Measurements from ENCODE around the gene SIRT3. TPM values are rescaled to one million over a fixed set of nuclear protein-coding genes. Genes with fewer than 3 reads are reported as not detected.

Gene SIRT3
- total and polyA plus RNA-seq, 2 of the 13 experiments (the other 11 are each of a cell fraction or from before 2014, with no cell fraction given): 15.1 to 18.2 TPM

DNA sequence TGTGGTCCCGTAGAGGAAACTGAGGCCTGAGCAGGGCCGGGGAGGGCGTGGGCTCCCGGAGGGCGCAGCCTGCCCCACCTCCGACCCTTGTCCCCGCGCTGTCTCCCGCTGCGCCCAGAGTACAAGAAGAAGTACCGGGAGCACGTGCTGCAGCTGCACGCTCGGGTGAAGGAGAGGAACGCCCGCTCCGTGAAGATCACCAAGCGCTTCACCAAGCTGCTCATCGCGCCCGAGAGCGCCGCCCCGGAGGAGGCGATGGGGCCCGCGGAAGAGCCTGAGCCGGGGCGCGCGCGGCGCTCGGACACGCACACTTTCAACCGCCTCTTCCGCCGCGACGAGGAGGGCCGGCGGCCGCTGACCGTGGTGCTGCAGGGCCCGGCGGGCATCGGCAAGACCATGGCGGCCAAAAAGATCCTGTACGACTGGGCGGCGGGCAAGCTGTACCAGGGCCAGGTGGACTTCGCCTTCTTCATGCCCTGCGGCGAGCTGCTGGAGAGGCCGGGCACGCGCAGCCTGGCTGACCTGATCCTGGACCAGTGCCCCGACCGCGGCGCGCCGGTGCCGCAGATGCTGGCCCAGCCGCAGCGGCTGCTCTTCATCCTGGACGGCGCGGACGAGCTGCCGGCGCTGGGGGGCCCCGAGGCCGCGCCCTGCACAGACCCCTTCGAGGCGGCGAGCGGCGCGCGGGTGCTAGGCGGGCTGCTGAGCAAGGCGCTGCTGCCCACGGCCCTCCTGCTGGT, 44.0 kb upstream of the SIRT3 start (continued):
- TF ChIP-seq, protein P1, sequence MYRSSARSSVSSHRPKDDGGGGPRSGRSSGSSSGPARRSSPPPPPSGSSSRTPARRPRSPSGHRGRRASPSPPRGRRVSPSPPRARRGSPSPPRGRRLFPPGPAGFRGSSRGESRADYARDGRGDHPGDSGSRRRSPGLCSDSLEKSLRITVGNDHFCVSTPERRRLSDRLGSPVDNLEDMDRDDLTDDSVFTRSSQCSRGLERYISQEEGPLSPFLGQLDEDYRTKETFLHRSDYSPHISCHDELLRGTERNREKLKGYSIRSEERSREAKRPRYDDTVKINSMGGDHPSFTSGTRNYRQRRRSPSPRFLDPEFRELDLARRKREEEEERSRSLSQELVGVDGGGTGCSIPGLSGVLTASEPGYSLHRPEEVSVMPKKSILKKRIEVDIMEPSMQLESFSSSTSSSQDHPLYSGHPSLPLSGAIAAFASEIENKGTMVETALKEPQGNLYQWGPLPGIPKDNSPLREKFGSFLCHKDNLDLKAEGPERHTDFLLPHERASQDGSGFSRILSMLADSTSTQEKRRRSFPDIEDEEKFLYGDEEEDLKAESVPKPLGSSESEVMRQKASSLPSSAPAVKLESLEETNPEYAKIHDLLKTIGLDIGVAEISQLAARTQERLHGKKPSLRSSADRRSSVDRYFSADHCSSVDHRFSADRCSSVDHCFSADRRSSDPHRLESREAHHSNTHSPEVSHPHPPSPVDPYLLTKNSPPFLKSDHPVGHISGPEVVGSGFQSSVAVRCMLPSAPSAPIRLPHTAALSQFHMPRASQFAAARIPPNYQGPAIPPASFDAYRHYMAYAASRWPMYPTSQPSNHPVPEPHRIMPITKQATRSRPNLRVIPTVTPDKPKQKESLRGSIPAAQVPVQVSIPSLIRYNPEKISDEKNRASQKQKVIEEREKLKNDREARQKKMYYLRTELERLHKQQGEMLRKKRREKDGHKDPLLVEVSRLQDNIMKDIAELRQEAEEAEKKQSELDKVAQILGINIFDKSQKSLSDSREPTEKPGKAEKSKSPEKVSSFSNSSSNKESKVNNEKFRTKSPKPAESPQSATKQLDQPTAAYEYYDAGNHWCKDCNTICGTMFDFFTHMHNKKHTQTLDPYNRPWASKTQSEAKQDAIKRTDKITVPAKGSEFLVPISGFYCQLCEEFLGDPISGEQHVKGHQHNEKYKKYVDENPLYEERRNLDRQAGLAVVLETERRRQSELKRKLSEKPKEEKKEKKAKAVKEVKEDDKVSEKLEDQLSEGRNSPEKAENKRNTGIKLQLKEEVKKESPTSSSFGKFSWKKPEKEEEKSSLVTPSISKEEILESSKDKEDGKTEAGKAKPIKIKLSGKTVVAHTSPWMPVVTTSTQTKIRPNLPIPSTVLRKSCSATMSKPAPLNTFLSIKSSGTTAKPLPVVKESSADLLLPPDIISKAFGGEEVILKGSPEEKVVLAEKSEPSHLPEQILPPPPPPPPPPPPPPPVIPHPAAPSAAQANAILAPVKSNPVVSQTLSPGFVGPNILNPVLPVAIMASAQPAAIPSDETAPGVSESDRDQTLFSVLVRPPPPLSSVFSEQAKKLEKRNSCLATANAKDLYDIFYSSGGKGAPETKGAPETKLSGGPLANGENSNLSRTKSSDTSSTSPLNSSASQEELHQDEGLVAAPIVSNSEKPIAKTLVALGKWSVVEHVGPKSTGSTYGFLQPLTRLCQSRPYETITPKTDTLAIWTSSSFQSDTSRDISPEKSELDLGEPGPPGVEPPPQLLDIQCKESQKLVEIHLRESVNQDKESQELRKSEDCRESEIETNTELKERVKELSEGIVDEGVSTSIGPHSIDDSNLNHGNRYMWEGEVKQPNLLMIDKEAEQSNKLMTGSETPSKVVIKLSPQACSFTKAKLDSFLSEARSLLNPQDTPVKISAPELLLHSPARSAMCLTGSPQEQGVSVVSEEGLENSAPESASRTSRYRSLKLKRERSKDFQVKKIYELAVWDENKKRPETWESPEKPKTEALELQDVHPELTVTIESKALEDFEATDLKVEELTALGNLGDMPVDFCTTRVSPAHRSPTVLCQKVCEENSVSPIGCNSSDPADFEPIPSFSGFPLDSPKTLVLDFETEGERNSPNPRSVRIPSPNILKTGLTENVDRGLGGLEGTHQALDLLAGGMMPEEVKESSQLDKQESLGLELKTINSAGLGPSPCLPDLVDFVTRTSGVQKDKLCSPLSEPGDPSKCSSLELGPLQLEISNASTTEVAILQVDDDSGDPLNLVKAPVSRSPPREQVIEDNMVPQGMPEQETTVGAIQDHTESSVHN (CRISPR knock-in tag; IDR thresholded peaks at IDR 0.05): no peak
- TF ChIP-seq SP2 (CRISPR knock-in tag; IDR thresholded peaks at IDR 0.05): no peak
- TF ChIP-seq SMAD3 (CRISPR knock-in tag; IDR thresholded peaks at IDR 0.05): no peak
- TF ChIP-seq, protein P2, sequence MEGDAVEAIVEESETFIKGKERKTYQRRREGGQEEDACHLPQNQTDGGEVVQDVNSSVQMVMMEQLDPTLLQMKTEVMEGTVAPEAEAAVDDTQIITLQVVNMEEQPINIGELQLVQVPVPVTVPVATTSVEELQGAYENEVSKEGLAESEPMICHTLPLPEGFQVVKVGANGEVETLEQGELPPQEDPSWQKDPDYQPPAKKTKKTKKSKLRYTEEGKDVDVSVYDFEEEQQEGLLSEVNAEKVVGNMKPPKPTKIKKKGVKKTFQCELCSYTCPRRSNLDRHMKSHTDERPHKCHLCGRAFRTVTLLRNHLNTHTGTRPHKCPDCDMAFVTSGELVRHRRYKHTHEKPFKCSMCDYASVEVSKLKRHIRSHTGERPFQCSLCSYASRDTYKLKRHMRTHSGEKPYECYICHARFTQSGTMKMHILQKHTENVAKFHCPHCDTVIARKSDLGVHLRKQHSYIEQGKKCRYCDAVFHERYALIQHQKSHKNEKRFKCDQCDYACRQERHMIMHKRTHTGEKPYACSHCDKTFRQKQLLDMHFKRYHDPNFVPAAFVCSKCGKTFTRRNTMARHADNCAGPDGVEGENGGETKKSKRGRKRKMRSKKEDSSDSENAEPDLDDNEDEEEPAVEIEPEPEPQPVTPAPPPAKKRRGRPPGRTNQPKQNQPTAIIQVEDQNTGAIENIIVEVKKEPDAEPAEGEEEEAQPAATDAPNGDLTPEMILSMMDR (CRISPR knock-in tag; IDR thresholded peaks at IDR 0.05): no peak
- no peak for TF ChIP-seq SIN3A (IDR thresholded peaks at IDR 0.05; ENCODE audit: borderline replicate concordance, low read depth, low read length)
- no peak for TF ChIP-seq MXD4 (CRISPR knock-in tag; IDR thresholded peaks at IDR 0.05)
- TF ChIP-seq ZFP41 (CRISPR knock-in tag; IDR thresholded peaks at IDR 0.05; ENCODE audit: borderline replicate concordance): no peak
- no peak for TF ChIP-seq ZNF24 (IDR thresholded peaks at IDR 0.05)
- TF ChIP-seq, protein P3, sequence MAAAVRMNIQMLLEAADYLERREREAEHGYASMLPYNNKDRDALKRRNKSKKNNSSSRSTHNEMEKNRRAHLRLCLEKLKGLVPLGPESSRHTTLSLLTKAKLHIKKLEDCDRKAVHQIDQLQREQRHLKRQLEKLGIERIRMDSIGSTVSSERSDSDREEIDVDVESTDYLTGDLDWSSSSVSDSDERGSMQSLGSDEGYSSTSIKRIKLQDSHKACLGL (CRISPR knock-in tag; IDR thresholded peaks at IDR 0.05): no peak
- no peak for TF ChIP-seq NFAT5 (CRISPR knock-in tag; IDR thresholded peaks at IDR 0.05)
- no peak for TF ChIP-seq MEF2D (CRISPR knock-in tag; IDR thresholded peaks at IDR 0.05)
- no peak for TF ChIP-seq ZNF775 (CRISPR knock-in tag; IDR thresholded peaks at IDR 0.05; ENCODE audit: borderline replicate concordance)
